Activated naive CD4-positive, alpha-beta T cell (primary cell): ENCODE data around the gene MGMT.
A peak's percentile ranks its signal among the peaks of the same experiment; 100 is the strongest.

ENCODE experiments used
- DNase-seq, 4 experiments: peaks; one replicate each; lab custom pipeline; 2025; lab: John Stamatoyannopoulos, UW

MGMT gene

DNA sequence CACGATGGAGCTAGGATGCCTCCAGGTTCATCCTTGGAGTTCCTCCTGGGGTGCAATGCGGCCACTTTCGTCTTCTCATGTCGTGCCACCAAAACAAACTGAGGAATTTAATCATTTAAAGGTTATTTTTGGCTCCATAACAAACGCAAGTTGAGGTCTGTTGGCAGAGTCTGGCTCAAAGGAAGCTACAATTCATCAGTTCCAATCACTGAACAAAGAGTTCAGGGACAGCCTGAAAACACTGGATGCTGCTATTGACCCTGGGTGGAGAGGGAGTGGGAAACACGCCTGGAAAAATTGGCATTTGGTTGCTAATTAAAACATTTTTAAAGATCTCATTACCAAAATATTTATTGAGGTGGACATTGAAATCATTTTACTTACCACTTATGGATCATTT is 11.4 kb upstream of the MGMT start:
- DNase-seq = no peak

DNA sequence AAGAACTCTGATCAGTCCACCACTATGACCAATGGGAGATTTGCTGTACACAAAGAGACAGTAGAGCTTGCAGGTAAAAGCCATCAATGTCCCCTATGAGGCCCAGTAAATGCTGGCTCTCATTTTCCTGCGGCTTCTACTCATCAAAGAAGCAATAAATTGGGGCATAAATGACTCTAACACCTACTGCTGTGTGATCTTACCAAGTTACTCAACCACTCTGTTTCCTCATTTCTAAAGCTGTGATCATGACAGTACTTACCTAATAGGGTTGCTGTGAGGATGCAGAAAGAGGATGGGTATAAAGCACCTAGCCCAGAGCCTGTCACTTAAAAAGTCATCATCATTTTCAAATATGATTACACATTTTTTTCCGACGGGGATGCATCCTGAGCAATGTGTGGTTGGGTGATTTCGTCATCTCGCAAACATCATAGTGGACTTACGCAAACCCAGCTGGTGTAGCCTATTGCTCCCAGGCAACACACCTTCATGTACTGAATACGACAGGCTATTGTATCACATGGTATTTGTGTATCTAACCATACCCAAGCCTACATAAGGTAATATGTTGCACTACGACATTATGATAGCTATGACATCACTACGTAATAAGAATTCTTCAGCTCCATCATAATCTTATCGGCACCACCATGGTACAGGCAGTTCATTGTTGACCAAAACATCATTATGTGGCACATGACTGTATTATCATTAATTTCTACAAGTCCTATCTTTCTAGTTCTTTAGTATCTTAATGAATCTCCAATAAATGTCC is 7.1 kb upstream of the MGMT start:
- no peak for DNase-seq

GRCh38 chr10:129462257-129462795 is 4.7 kb upstream of the MGMT start:
- DNase-seq = no peak

DNA sequence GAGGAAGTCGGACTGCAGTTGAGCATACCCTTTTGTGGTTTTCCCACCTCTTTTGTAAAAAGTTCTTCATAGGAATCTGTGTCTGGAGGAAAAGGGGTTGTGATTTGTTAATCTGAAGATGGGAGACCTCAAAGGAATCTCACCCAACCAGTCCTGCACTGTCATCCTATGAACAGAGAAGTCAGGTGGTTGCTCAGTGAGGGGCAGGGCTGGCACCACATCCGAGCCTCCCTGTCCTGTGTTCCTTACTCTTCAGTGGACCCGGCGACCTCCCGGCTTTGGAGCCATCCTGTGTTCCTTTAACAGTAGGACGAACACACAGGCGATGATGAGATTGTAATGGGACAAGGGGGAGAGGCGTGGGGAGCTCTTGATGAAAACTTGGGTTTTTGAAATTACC is 2.8 kb upstream of the MGMT start:
- no peak for DNase-seq

GRCh38 chr10:129465796-129466702 is 992 bp upstream of the MGMT start:
- DNase-seq = no peak

DNA sequence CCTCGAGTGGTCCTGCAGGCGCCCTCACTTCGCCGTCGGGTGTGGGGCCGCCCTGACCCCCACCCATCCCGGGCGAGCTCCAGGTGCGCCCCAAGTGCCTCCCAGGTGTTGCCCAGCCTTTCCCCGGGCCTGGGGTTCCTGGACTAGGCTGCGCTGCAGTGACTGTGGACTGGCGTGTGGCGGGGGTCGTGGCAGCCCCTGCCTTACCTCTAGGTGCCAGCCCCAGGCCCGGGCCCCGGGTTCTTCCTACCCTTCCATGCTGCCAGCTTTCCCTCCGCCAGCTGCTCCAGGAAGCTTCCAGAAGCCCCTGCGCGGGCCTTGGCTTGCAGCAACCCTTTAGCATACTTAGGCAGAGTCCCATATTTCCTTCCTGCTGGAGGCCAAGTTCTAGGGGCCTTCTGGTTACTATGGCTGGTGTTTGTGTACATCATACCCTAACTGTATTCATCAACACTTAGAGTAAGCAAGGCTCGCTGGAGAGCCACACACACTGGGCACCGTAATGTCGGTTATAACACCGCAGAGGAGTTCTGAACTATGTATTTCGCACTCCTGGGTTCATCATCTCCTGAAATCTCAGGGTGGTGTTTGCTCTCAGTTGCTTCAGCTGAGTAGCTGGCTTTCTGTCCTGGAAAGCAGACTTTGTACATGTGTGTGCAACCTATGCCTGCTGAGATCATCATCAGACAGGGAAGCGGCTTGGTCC is 471 bp downstream of the MGMT start:
- DNase-seq = peak in 1 of 4 experiments; percentile 37

DNA sequence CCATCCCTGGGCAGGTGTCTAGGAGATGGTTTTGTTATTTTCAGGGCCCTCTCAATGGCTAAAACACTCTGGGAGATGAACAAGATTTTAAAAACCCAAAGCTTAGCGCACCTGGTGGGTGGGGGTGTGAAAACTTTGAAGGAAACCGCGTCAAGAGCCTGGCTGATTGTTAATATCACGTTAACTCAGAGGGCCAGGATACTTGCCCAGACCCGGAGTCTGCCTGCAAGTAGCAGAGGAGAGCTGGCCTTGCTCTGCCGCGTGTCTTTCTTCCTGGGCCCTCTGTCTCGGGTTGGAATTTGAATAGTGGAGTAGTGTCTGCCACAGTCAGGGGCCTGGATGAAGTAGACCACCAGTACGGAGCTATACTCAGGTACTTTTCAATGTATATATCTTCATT is 1.1 kb downstream of the MGMT start:
- DNase-seq = no peak

DNA sequence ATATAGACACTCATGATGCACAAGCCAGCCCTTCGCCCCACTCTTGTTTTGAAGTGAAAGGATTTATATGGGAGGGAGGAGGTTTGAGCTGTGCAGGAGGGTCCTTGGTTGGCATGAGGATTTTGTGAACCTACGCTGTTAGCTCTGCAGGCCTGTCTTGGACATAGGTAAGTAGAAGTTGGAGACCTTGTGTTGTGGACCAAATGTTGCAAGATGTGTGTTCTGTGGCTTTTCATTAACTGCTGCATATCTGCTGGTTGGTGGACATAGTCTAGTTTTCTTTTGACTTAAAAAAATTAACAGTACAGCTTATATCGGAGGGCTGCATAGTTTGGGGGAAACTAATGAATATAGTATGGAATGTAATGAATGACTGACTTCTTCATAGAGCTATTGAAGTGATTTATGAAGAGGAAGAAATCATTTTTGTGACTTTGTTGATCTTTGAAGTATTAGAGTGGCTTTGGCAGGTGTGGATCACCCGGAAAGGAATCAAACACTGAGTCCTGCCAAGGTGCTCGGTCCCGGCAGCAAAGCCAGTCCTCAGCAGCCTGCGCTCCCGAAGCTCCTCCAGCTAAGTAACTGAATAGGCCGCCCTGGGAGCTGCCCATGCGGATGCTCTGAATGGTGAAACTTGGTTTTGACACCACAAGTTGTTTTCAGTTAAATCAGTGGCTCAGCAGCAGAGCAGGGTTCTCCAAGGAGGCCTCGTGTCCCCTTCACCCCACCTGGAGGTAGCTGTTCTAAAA is 3.2 kb downstream of the MGMT start:
- no peak for DNase-seq

GRCh38 chr10:129471447-129472175 is 4.6 kb downstream of the MGMT start:
- DNase-seq = no peak

- no peak for DNase-seq
Measured at GRCh38 chr10:129472696-129473555, 5.9 kb downstream of the MGMT start.

- no peak for DNase-seq
Measured at GRCh38 chr10:129474642-129475041, 7.6 kb downstream of the MGMT start.

GRCh38 chr10:129476431-129476830 is 9.4 kb downstream of the MGMT start:
- no peak for DNase-seq

- DNase-seq = no peak
Measured at GRCh38 chr10:129477051-129477450, 10.0 kb downstream of the MGMT start.

DNA sequence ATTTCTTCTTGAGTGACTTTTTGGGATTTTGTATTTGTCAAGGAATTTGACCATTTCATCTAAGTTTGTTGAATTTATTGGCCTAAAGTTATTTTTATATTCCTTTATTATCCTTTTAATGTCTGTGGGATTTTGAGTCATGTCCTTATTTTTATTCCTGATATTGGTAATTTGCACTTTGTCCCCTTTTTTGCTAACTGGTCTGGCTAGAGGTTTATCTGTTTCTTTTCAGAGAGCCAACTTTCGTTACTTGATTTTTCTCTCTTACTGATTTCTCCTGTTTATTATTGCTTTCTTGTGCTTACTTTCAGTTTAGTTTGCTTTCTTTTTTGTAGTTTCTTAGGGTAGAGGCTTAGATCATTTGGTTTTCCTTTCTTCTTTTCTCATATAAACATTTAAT is 14.6 kb downstream of the MGMT start:
- DNase-seq = no peak

- DNase-seq = no peak
Measured at GRCh38 chr10:129483430-129484010, 16.5 kb downstream of the MGMT start.

- no peak for DNase-seq
Measured at GRCh38 chr10:129486805-129487204, 19.8 kb downstream of the MGMT start.

GRCh38 chr10:129491123-129491734 is 24.2 kb downstream of the MGMT start:
- no peak for DNase-seq

GRCh38 chr10:129494176-129494575 is 27.1 kb downstream of the MGMT start:
- no peak for DNase-seq

GRCh38 chr10:129494740-129495139 is 27.7 kb downstream of the MGMT start:
- no peak for DNase-seq
